Hepatocyte (in vitro differentiated cells): ENCODE results near the gene JAG2. TPM values are rescaled to one million over a fixed set of nuclear protein-coding genes. Genes with fewer than 3 reads are reported as not detected.

Experiments
- DNase-seq: peaks from one replicate; pipeline ENCODE4 v3.0.0-alpha.2; 2016; ENCODE audit warnings: low spot score
- H2AFZ ChIP-seq: fragments of 200-600 bp; sonication (generic); 2 replicates; pipeline ENCODE4 v1.6.0; 2016; ENCODE audit warnings: antibody characterized with exemption, mild to moderate bottlenecking
- H3K27ac ChIP-seq: fragments of 200-600 bp; sonication (generic); 2 replicates; pipeline ENCODE4 v1.5.1; 2016; ENCODE audit warnings: mild to moderate bottlenecking
- H3K27me3 ChIP-seq: fragments of 200-600 bp; sonication (generic); 2 replicates; pipeline ENCODE4 v1.6.1; 2016
- H3K36me3 ChIP-seq: fragments of 200-600 bp; sonication (generic); replicated peaks from 2 replicates; pipeline ENCODE4 v1.5.1; 2016; ENCODE audit warnings: low read depth; ENCODE audit not compliant: insufficient read depth
- H3K4me1 ChIP-seq: fragments of 200-600 bp; sonication (generic); 2 replicates; pipeline ENCODE4 v1.5.1; 2016; ENCODE audit warnings: mild to moderate bottlenecking, moderate library complexity; ENCODE audit not compliant: insufficient read depth
- H3K4me2 ChIP-seq: fragments of 200-600 bp; sonication (generic); 2 replicates; pipeline ENCODE4 v1.6.0; 2016
- H3K4me3 ChIP-seq: fragments of 200-600 bp; sonication (generic); 2 replicates; pipeline ENCODE4 v1.5.1; 2016; ENCODE audit warnings: mild to moderate bottlenecking
- H3K79me2 ChIP-seq: fragments of 200-600 bp; sonication (generic); 2 replicates; pipeline ENCODE4 v1.6.0; 2017; ENCODE audit warnings: mild to moderate bottlenecking
- H3K9me2 ChIP-seq: fragments of 200-600 bp; sonication (generic); replicated peaks from 2 replicates; pipeline ENCODE4 v1.6.0; 2017; ENCODE audit warnings: mild to moderate bottlenecking; ENCODE audit not compliant: insufficient read depth
- H3K9me3 ChIP-seq: fragments of 200-600 bp; sonication (generic); 2 replicates; pipeline ENCODE4 v1.5.1; 2016; ENCODE audit warnings: low read depth, mild to moderate bottlenecking
- H4K20me1 ChIP-seq: fragments of 200-600 bp; sonication (generic); 2 replicates; pipeline ENCODE4 v1.6.0; 2016; ENCODE audit warnings: mild to moderate bottlenecking; ENCODE audit not compliant: insufficient read depth, poor library complexity, severe bottlenecking
- CTCF ChIP-seq: fragments of 200-600 bp; sonication (generic); IDR thresholded peaks from 2 replicates; pipeline ENCODE4 v1.5.1; 2016; ENCODE audit warnings: antibody characterized with exemption, mild to moderate bottlenecking; ENCODE audit not compliant: poor library complexity
- EZH2 ChIP-seq: fragments of 200-600 bp; sonication (generic); IDR thresholded peaks from 2 replicates; pipeline ENCODE4 v1.6.1; 2016; ENCODE audit warnings: antibody characterized with exemption, mild to moderate bottlenecking, borderline replicate concordance
- EZH2phosphoT487 ChIP-seq: fragments of 200-600 bp; sonication (generic); IDR thresholded peaks from one replicate; pipeline ENCODE4 v1.6.1; 2018; ENCODE audit warnings: antibody characterized with exemption, mild to moderate bottlenecking, low read depth, moderate library complexity; ENCODE audit not compliant: unreplicated experiment, severe bottlenecking
- WGBS: methylation state at CpG from one replicate; pipeline ENCODE4 v1.1.6; 2016; ENCODE audit warnings: low lambda C conversion rate; ENCODE audit errors: missing lambda C conversion rate; 5-methylcytosine and 5-hydroxymethylcytosine counted together
- polyA plus RNA-seq: library from polyadenylated mRNA; unstranded; fragments of >200 nt; fragmentation: Nextera tagmentation; extraction: Ambion mirVana; gene quantifications from 2 replicates; pipeline ENCODE4 v1.2.1, GENCODE V29; 2016
- total RNA-seq: library from RNA; depleted of rRNA; stranded (reverse); fragments of >200 nt; gene quantifications from 2 replicates; pipeline ENCODE4 v1.2.3, GENCODE V29; 2014

Gene JAG2
- total and polyA plus RNA-seq, 2 experiments from 2014 or later = 4.1 to 6.1 TPM

- H3K36me3 ChIP-seq = no peaks in the 10 kb centered on the region
- H3K27ac ChIP-seq = no peak overlapping the region
- WGBS = 81% methylated on average over 13 of the region's 14 CpGs
- TF ChIP-seq EZH2phosphoT487 = no peak
- no peak for TF ChIP-seq EZH2
- TF ChIP-seq CTCF = no peak
- H3K9me3 ChIP-seq = no peaks in the 10 kb centered on the region
- no peaks in the 10 kb centered on the region for H3K79me2 ChIP-seq
- H3K4me3 ChIP-seq = no peak overlapping the region
- H2AFZ ChIP-seq = no peak overlapping the region
- H3K4me2 ChIP-seq = no peak overlapping the region
- no peak for DNase-seq
- no peaks in the 10 kb centered on the region for H3K27me3 ChIP-seq
- H3K4me1 ChIP-seq = no peaks in the 10 kb centered on the region
- no peaks in the 10 kb centered on the region for H3K9me2 ChIP-seq
- no peaks in the 10 kb centered on the region for H4K20me1 ChIP-seq
Measured at GRCh38 chr14:105159344-105159743, 9.2 kb downstream of the JAG2 start.

GRCh38 chr14:105158794-105159193 lies 9.8 kb downstream of the JAG2 start:
- 90% methylated on average over 9 of the region's 12 CpGs for WGBS
- Histone ChIP-seq H3K4me3 (no peak overlapping the region), H3K4me1 (no peaks in the 10 kb centered on the region), H3K27ac (no peak overlapping the region), H3K27me3 (no peaks in the 10 kb centered on the region), H3K36me3 (no peaks in the 10 kb centered on the region), H3K9me2 (no peaks in the 10 kb centered on the region), H3K4me2 (no peak overlapping the region), H3K79me2 (no peaks in the 10 kb centered on the region), H2AFZ (no peak overlapping the region), H3K9me3 (no peaks in the 10 kb centered on the region), H4K20me1 (no peaks in the 10 kb centered on the region)
- no peak for DNase-seq
- TF ChIP-seq EZH2phosphoT487 = no peak
- no peak for TF ChIP-seq CTCF

GRCh38 chr14:105157872-105158271 lies 10.7 kb downstream of the JAG2 start:
- H3K9me3 ChIP-seq = no peaks in the 10 kb centered on the region
- DNase-seq = no peak
- H3K4me2 ChIP-seq = no peak overlapping the region
- no peak overlapping the region for H3K27ac ChIP-seq
- H3K4me1 ChIP-seq = no peaks in the 10 kb centered on the region
- no peaks in the 10 kb centered on the region for H3K9me2 ChIP-seq
- 97% methylated on average over 14 of the region's 15 CpGs for WGBS
- H4K20me1 ChIP-seq = no peaks in the 10 kb centered on the region
- no peaks in the 10 kb centered on the region for H3K36me3 ChIP-seq
- no peaks in the 10 kb centered on the region for H3K27me3 ChIP-seq
- TF ChIP-seq EZH2phosphoT487 = no peak
- TF ChIP-seq CTCF = no peak
- no peak for TF ChIP-seq EZH2
- H3K4me3 ChIP-seq = no peak overlapping the region
- H3K79me2 ChIP-seq = no peaks in the 10 kb centered on the region
- H2AFZ ChIP-seq = no peak overlapping the region
